ENCODE data around the gene ZIM2. TPM values are rescaled to one million over a fixed set of nuclear protein-coding genes. Genes with fewer than 3 reads are reported as not detected.

Gene ZIM2
- total RNA-seq, 6 experiments from 2014 or later: not detected

DNA sequence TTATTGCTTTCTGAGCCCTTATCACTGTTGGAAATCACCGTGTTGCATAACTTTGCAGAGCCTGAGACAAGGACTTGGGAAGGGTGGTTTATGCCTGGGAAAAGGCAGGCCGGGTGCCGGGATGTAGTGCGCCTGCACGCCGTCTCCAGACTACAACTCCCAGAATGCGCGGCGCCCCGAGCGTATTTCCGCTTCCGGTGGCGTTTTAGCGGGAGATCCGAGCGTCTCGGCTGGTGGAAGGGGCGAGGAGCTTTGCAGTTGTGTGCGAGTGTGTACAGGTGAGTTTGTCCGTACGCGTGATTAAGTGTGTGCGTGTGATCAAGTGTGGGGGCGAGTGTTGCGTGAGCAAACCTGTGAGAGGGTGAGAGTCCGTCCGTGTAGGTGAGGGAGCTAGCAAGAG lies 75.4 kb downstream of the ZIM2 start:
- no peak overlapping the region for H3K4me3 Mint-ChIP-seq
- DNase-seq: no peak
- TF ChIP-seq, protein P1, sequence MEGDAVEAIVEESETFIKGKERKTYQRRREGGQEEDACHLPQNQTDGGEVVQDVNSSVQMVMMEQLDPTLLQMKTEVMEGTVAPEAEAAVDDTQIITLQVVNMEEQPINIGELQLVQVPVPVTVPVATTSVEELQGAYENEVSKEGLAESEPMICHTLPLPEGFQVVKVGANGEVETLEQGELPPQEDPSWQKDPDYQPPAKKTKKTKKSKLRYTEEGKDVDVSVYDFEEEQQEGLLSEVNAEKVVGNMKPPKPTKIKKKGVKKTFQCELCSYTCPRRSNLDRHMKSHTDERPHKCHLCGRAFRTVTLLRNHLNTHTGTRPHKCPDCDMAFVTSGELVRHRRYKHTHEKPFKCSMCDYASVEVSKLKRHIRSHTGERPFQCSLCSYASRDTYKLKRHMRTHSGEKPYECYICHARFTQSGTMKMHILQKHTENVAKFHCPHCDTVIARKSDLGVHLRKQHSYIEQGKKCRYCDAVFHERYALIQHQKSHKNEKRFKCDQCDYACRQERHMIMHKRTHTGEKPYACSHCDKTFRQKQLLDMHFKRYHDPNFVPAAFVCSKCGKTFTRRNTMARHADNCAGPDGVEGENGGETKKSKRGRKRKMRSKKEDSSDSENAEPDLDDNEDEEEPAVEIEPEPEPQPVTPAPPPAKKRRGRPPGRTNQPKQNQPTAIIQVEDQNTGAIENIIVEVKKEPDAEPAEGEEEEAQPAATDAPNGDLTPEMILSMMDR (IDR thresholded peaks at IDR 0.05): no peak
- H3K4me1 Mint-ChIP-seq (ENCODE audit: low read depth): no peaks in the 10 kb centered on the region
- peaks cover 23% of the 10 kb centered on the region for H3K36me3 Mint-ChIP-seq (ENCODE audit: low read depth)
- peaks cover 71% of the 10 kb centered on the region for H3K9me3 Mint-ChIP-seq
- no peak overlapping the region for H3K27ac Mint-ChIP-seq
- H3K27me3 Mint-ChIP-seq (ENCODE audit: insufficient read depth): no peaks in the 10 kb centered on the region; the same call in none of the 2 replicates

DNA sequence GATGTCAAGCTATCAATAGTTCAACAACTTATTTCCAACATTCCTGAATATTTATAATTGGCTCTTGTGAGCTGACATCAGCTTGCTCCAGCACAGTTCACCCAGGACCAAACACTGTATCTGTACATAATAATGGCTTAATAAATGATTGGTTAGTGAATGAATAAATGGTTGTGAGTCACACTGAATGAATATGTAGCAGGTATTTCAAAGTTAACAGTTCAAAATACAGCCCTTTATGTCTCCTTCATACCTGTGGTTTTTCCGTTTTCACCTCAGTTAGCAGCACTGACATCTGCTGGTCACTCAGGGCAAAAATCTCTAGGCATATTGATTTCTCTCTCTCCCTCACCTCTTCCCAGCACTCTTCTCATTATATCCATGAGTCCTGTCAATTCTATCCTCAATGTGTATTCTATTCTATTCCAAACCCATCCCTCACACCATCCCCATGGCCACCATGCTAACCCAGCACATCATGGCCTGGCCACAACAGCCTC lies 76.3 kb downstream of the ZIM2 start:
- Mint-ChIP-seq H3K4me1 (ENCODE audit: low read depth) (no peaks in the 10 kb centered on the region), H3K9me3 (peaks cover 78% of the 10 kb centered on the region), H3K4me3 (no peak overlapping the region)

DNA sequence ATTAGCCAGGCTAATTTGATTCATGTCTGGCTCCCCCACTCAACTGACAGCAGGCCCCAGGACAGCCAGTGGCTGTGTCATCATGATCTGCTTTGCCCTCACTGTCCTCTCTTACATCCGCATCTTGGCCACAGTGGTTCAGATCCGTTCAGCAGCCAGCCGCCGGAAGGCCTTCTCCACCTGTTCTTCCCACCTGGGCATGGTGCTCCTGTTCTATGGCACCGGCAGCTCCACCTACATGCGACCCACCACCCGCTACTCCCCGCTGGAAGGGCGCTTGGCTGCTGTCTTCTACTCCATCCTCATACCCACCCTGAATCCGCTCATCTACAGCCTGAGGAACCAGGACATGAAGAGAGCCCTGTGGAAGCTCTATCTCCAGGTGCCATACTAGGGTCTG lies 79.7 kb downstream of the ZIM2 start:
- no peaks in the 10 kb centered on the region for H3K4me1 Mint-ChIP-seq (ENCODE audit: low read depth)
- H3K36me3 Mint-ChIP-seq (ENCODE audit: low read depth): peaks cover 19% of the 10 kb centered on the region
- no peak for DNase-seq
- no peak overlapping the region for H3K27ac Mint-ChIP-seq
- peaks cover 86% of the 10 kb centered on the region for H3K9me3 Mint-ChIP-seq
- no peak overlapping the region for H3K4me3 Mint-ChIP-seq
- TF ChIP-seq, protein P1 (IDR thresholded peaks at IDR 0.05): no peak
- H3K27me3 Mint-ChIP-seq (ENCODE audit: insufficient read depth): peaks cover 2% of the 10 kb centered on the region

More for the DNA sequence above, 76.3 kb downstream of the ZIM2 start:
- peaks cover 23% of the 10 kb centered on the region for H3K36me3 Mint-ChIP-seq (ENCODE audit: low read depth)
- TF ChIP-seq, protein P1 (IDR thresholded peaks at IDR 0.05): peak; percentile 22; the same call in 1 of the 2 replicates
- DNase-seq: no peak
- H3K27ac Mint-ChIP-seq: no peak overlapping the region
- H3K27me3 Mint-ChIP-seq (ENCODE audit: insufficient read depth): peaks cover 2% of the 10 kb centered on the region

DNA sequence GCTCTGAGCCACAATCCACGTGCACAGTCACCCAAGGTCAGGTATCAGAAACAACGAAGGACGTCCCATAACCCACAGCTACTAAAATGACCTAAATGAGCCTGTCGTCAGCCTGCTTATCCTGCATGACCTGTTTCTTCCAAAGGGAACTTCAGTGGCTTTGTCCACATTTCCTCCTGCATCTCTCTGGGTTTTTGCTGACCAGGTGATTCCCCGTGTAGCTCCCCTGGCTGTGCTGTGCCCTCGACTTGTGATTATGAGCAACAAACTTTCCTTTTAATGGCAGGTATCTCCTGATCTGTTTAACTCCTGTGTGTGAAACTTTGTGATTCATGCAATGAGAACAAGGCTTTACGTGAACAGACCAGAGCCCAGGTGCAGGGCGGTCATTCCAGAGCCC lies 81.0 kb downstream of the ZIM2 start:
- Mint-ChIP-seq H3K27me3 (ENCODE audit: insufficient read depth) (peaks cover 2% of the 10 kb centered on the region; the same call in 1 of the 2 replicates), H3K4me1 (ENCODE audit: low read depth) (no peaks in the 10 kb centered on the region), H3K36me3 (ENCODE audit: low read depth) (peaks cover 7% of the 10 kb centered on the region), H3K4me3 (no peak overlapping the region), H3K9me3 (peaks cover 86% of the 10 kb centered on the region), H3K27ac (no peak overlapping the region)
- TF ChIP-seq, protein P1 (IDR thresholded peaks at IDR 0.05): no peak
- DNase-seq: no peak

DNA sequence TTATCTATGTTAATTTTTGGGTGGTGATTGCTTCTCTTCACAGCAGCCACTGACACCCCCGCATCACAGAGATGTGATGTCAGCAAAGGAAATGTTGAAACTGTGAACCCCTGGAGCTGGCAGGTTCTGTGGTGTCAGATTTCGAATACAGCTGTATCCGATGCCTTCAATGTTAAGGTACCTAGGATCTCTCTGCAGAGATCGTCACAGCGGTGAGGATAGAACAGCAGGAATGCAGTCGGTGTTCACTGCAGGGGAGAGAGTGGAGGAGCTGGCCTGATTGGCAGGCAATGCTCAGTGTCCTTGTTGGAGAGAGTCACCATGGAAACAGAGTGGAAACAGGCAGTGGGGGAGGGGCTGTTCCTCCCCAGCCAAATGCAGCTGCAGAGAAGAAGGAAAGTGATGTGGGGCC lies 89.4 kb downstream of the ZIM2 start:
- Mint-ChIP-seq H3K9me3 (peaks cover 62% of the 10 kb centered on the region), H3K4me3 (no peak overlapping the region)

More for the DNA sequence above, 89.4 kb downstream of the ZIM2 start:
- DNase-seq: no peak
- Mint-ChIP-seq H3K27ac (no peak overlapping the region), H3K4me1 (ENCODE audit: low read depth) (no peaks in the 10 kb centered on the region), H3K27me3 (ENCODE audit: insufficient read depth) (no peaks in the 10 kb centered on the region), H3K36me3 (ENCODE audit: low read depth) (peaks cover 11% of the 10 kb centered on the region)
- TF ChIP-seq, protein P1 (IDR thresholded peaks at IDR 0.05): no peak

Data from HFFc6 (cell line).